HG03159 (cell line): ENCODE results near the gene AKNA.

Source experiments
- ATAC-seq: cut with Tn5 transposase; IDR thresholded peaks from one replicate; pipeline ENCODE4 v1.9.1; 2021; ENCODE audit warnings: mild to moderate bottlenecking, moderate library complexity; ENCODE audit not compliant: unreplicated experiment

Gene AKNA

DNA sequence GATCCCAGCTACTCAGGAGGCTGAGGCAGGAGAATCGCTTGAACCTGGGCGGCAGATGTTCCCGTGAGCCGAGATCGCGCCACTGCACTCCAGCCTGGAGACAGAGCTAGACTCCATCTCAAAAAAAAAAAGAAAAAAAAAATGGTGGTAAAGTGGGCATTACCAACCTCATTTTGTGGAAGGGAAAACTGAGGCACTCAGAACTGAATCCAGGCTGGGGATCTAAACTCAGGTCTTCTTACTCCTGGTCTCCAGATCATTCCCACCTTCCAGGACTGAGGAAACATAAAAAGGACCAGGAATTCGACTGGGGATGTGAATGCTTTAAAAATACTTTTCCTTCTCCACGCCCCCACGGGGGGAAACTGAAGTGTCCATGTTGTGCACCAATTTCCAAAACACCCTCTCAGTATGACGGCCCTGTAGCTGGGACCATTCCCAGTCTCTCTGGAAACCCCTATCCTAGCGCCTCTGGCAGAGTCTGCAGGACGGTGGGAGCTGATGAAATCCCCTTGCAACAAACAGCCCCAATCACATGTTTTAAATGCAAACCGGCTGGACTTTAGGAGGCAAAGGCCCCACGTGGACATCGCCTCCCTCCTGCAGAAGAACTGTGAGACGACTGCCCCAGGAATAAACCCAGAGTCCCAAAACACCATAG is 8.9 kb upstream of the AKNA start:
- no peak for ATAC-seq

GRCh38 chr9:114395768-114396167 is 8.0 kb upstream of the AKNA start:
- ATAC-seq, result no peak

GRCh38 chr9:114395334-114395617 is 7.5 kb upstream of the AKNA start:
- ATAC-seq, result no peak

- no peak for ATAC-seq
Measured at GRCh38 chr9:114394523-114395333, 6.9 kb upstream of the AKNA start.

DNA sequence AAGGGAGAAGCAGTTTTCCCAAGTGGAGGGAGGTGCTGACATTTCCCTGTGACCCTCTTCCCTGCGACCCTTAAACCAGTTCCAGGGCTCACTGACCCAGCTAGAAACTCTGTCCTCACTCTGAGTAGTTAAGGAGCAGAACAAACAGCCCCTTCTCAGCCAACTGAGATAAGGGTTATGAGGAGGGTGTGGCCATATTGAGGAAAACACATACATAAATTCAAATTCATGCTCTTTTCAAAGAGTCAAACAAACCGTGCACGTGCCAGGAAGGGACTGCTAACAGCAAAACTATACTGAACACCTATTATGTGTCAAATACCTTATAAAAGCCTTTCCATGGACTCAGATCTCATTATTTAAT is 4.9 kb upstream of the AKNA start:
- no peak for ATAC-seq

GRCh38 chr9:114390952-114391351 is 3.2 kb upstream of the AKNA start:
- ATAC-seq, result no peak

- ATAC-seq, result no peak
Measured at GRCh38 chr9:114389612-114390368, 2.0 kb upstream of the AKNA start.

DNA sequence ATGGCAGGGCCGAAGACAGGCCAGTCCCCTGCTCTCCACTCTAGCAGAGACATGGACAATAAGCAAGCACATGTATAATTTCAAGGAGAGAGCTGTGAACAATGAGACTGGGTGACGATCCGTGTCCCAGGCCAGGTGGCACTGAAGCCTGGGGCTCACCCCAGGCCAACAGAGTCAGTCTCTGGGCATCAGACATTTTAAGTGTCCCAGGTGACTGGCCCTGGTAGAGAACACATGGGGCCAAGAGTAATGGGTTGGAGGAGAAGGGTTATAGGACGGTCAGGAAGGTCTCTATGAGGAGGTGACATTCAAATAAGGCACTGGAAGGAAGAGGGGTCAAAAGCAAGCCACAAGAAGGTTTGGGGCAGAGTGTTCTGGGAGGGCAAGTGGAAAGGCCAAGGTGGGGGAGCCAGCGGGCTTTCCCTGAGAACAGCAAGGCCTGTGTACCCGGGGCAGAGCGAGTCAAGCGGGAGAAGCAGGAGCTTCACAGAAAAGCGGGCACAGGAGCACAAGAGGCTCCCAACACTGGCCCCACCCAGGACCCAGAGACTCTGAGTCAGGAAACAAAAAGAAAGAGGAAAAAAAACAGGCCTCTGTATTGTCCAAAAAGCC is 1.1 kb upstream of the AKNA start:
- ATAC-seq, result no peak

DNA sequence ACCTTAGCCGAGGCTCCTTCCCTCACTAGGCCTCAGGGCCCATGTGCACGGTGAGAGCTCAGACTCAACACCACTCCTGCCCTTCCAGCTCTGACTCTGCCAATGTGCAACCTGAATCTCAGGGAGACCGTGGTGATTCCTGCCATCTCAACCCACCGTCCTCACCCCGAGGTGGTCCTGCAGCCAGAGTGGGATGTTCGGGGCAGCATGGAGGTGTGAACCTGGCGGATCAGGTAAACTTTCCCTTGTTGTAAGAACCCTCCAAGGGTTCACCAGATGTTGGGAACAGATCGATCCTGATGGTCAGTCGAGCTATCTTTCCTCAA is 538 bp upstream of the AKNA start:
- no peak for ATAC-seq

DNA sequence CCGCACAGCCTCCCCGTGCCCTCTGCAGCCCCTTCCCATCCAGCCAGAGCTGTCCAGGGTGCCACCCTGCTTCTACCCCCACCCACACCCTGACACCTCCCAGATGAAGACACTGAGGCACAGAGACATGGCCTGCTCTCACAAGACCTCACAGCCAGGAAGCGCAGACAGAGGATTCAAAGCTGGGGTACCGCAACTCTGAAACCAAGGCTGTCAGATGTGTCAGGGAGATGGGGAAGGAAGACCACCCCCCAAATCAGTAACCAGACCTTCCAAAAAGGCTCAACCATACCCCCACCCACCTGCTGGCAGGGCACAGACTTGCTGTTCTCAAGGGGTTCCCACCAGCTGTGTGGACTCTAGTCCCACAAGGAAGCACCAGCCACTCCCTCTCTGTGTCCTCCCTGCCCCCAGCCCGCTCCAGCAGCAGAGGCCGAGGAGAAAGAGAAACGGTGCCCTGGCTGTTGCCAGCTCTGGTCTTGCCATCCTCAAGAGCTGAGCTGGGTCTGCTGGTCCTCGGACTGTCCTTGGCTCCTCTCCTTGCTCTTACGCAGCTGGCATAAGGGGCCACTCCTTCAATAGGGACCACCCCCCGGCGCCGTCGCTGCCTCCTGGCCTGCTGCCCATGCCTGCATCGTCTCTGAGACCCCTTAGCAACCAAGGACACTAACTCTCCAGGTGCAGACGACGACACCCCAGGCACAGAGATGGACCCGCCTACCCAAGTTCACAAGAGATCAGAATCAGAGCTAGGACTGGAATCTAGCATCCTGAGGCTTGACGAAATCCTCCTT is 699 bp downstream of the AKNA start:
- ATAC-seq, result no peak

GRCh38 chr9:114386361-114386885 is 1.4 kb downstream of the AKNA start:
- ATAC-seq, result no peak

DNA sequence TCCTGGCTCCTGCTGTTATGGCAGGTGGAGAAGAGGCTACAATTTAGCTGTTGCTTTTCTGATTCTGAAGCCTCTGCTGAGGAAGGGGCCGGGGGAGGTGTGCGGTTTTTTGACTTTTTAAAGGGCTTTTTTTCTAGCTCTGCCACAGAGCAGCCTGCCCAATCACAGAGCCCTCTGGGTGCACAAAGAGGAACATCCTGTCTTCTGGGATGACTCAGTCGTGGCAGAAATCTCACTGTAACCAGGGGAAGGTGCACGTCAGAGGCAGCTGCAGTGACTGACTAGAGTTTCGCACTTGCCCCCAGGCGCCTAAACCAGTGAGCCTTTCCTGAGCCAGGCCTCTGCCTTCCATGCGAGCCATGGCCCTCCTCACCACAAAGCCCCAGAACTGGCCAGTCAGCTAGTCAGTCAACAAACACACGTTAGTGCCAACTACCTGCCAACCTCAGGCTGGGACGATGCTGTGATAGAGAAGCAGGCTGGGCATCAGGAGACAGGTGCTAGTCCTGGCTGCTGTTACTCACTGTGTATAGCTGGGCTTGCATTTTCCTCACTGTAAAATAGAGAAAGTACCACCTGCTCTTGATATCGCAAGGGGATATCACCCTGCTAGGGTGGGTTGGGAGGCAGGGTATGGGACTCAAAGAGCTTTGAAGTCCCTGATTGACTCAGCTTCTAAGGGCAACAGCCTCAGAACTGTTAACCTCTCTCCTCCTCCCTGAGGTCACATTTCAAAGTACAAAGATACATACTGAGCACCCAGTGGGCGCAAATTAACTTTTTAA is 2.2 kb downstream of the AKNA start:
- ATAC-seq, result peak; percentile 89

DNA sequence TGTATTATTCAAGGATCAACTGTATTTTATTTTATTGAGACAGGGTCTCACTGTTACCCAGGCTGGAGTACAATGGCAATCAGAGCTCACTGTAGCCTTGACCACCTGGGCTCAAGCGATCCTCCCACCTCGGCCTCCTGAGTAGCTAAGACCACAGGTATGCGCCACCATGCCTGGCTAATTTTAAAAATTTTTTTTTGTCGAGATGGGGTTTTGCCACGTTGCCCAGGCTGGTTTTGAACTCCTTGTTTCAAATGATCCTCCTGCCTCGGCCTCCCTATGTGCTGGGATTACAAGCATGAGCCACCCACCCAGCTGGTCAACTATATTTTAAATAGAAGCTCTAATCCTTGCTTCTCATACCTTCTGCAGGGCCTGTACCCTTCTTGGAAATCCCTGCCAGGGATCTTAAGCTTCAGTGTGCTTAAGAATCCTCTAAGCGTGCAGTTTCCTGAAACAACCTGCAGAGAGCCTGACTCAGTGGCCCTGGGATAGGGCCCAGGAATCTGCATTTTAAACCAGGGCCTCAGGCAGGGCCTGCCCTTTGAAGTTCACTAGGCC is 2.9 kb downstream of the AKNA start:
- no peak for ATAC-seq

- no peak for ATAC-seq
Measured at GRCh38 chr9:114384341-114384740, 3.4 kb downstream of the AKNA start.

DNA sequence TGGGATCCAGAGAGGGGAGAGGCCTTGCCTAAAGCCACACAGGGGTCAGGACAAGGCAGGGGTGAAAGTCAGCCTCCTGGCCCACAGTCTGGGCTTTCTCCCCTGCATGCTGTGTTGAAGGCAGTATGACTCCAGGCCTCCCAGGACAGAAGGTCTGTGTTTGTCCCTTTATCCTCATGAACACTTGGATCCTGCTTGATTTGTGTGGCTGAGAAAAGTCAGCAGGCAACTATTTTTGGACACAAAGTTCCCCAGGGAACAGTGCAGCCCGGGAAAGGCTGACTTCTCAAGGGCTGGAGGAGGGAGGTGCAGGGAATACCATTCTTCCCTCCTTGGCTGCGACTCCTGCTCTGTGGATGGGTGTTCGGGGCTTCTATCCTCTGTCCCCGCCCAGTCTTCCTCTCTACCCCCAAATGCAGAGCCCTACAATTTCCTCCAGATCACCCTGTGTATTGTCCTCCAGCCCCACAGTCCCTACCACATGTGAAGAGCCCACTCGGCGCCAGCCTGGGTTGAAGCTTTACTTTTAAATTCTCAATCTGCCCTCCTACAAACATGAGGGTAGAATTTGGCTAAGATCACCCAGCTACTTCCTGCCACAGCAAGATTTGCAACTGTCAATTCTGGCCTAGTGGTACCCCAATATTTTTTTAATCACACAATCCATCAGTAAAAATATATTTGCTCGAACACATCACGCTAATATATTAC is 4.1 kb downstream of the AKNA start:
- no peak for ATAC-seq

DNA sequence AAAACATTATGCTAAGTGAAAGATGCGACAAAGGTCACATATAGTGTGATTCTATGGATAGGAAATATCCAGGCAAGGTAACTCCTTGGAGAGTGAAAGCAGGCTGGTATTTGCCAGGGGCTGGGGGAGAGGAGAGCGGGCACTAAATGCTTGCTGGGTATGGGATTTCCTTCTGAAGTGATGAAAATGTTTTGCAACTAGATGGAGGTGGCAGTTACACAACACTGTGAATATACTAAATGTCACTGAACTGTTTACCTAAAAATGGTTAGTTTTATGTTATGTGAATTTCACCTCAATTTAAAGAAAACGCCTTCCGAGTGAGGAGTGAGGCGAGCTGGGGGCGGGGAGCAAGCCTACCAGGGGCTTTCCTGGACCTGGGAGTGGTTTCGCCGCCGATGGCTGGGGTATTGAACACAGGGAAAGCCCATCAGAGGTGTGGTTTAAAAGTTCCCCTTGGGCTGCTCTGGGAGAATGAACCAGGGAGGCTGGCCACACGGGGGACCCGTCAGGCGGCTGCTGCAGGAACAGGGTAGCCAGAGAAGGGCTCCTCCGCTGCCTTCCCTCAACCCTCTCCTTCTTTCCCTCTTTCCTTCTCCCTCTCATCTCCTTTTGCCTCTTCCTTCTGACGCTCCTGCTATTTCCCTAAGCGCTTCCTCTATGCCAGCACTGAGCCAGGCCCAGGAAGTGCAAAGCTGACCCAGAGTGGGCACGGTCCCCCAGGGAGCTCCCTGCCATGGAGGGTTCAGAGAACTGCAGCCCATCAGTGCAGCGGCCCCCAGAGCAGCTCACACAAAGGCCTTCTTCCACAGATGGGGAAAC is 4.9 kb downstream of the AKNA start:
- ATAC-seq, result no peak

DNA sequence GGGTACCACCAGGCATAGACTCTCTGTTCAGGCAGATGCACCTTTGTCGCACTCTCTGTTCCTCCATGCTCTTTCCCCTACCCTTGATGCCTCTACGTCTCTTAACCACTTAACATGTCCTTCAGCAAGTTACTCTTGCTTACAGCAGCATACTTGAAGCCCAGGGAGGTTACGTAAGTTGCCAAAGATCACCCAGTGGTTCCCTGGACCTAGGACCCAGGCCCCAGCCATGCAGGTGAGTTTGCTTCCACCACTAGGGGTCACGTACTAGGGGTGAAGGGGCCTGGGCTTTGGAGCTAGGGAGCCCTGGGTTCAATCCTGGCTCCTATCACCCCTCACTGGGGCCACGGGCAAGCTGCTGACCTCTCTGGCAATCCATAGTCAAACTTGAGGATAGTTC is 8.9 kb downstream of the AKNA start:
- no peak for ATAC-seq

GRCh38 chr9:114378016-114378415 is 9.8 kb downstream of the AKNA start:
- ATAC-seq, result no peak
